GM12801 (cell line): ENCODE data around the gene AFMID.

Experiments
- CTCF ChIP-seq: IDR thresholded peaks from one replicate; pipeline ENCODE4 v1.5.1; 2011; ENCODE audit warnings: control low read depth; ENCODE audit not compliant: insufficient read length; ENCODE audit errors: extremely low read depth

AFMID gene

GRCh38 chr17:78242024-78242742 is 55.0 kb downstream of the AFMID start:
- TF ChIP-seq CTCF = no peak

- TF ChIP-seq CTCF = no peak
Observed at GRCh38 chr17:78247304-78247703, 60.1 kb downstream of the AFMID start.

- TF ChIP-seq CTCF = no peak
Observed at GRCh38 chr17:78248051-78248914, 61.1 kb downstream of the AFMID start.

GRCh38 chr17:78249074-78249817 is 62.1 kb downstream of the AFMID start:
- TF ChIP-seq CTCF = no peak

GRCh38 chr17:78249818-78250806 is 63.0 kb downstream of the AFMID start:
- no peak for TF ChIP-seq CTCF

GRCh38 chr17:78250891-78251772 is 64.0 kb downstream of the AFMID start:
- TF ChIP-seq CTCF = peak; percentile 67
